HepG2 (cell line): Measurements from ENCODE around the gene SLC16A4. TPM values are rescaled to one million over a fixed set of nuclear protein-coding genes. Genes with fewer than 3 reads are reported as not detected.
A peak's percentile ranks its signal among the peaks of the same experiment; 100 is the strongest.

ENCODE experiments used
- ATAC-seq: fragments of 200-7000 bp; cut with Tn5 transposase; 3 replicates; pipeline ENCODE4 v1.9.1; 2020; ENCODE audit warnings: mild to moderate bottlenecking, moderate library complexity
- Bru-seq: library from RNA; stranded (reverse); fragments of 400-500 nt; gene quantifications from one replicate; lab custom pipeline; 2021; lab: Mats Ljungman, UMichigan
- BruChase-seq, 2 experiments: library from RNA; stranded (reverse); fragments of 400-500 nt; gene quantifications; one replicate each; lab custom pipeline; 2021; lab: Mats Ljungman, UMichigan
- BruUV-seq: library from RNA; stranded (reverse); fragments of 400-500 nt; replicated peaks from 2 replicates; lab custom pipeline; 2021; lab: Mats Ljungman, UMichigan
- CTCF ChIA-PET: fragments of 300-600 bp; formaldehyde crosslinking; extraction: SDS; loops from one replicate; lab custom pipeline; 2021; ENCODE audit warnings: low total read pairs, inconsistent platforms, low intra/inter-chr PET ratio; lab: Yijun Ruan, JAX
- POLR2A ChIA-PET: fragments of 350-600 bp; sonication (Branson Sonifier 250); formaldehyde crosslinking; loops from one replicate; lab custom pipeline; 2020; ENCODE audit warnings: antibody characterized with exemption, inconsistent platforms; lab: Yijun Ruan, JAX
- DNase-seq: peaks from one replicate; pipeline ENCODE4 v3.0.0-alpha.2; 2015; ENCODE audit warnings: low spot score
- FAIRE-seq: peaks from 3 replicates; lab custom pipeline; 2011; peaks lifted over from hg19 to GRCh38; lab: Jason Lieb, UNC
- H2AFZ ChIP-seq: one replicate; pipeline ENCODE4 v1.6.1; 2011; ENCODE audit warnings: low read length, inconsistent platforms
- H3K27ac ChIP-seq: fragments of 300-600 bp; 3 replicates; pipeline ENCODE4 v1.8.0; 2011; ENCODE audit warnings: mixed run types, mild to moderate bottlenecking, mixed read lengths, low read length, inconsistent platforms; ENCODE audit not compliant: insufficient read depth; ENCODE audit errors: extremely low read length
- H3K27me3 ChIP-seq, 2 experiments: fragments of 200-600 bp in 1 of 2; 2 replicates in 1 of 2; 3 replicates in 1 of 2; pipeline versions ENCODE4 v1.6.0 to v1.8.0; 2011; ENCODE audit warnings: low read length in 2 of 2, mild to moderate bottlenecking in 2 of 2, moderate library complexity in 2 of 2, inconsistent platforms in 1 of 2; ENCODE audit not compliant: insufficient read depth in 2 of 2, control insufficient read depth in 1 of 2
- H3K36me3 ChIP-seq, 2 experiments: fragments of 200-600 bp in 1 of 2; replicated peaks in 1 of 2; 2 replicates in 1 of 2; 3 replicates in 1 of 2; pipeline versions ENCODE4 v1.5.1 to v1.8.0; 2011; ENCODE audit warnings: low read length in 2 of 2, inconsistent platforms in 1 of 2; ENCODE audit not compliant: insufficient read depth in 2 of 2, control insufficient read depth in 1 of 2
- H3K4me1 ChIP-seq: 2 replicates; pipeline ENCODE4 v1.5.1; 2012; ENCODE audit warnings: low read length, inconsistent platforms; ENCODE audit not compliant: insufficient read depth
- H3K4me2 ChIP-seq: 2 replicates; pipeline ENCODE4 v1.6.0; 2011; ENCODE audit warnings: low read depth, low read length, inconsistent platforms
- H3K4me3 ChIP-seq, 3 experiments: fragments of 200-600 bp in 1 of 3; sonication (generic), shearing (Covaris generic) in 1 of 3; replicated peaks in 1 of 3; 2 replicates each; pipeline ENCODE4 v1.5.1; 2011 to 2016; ENCODE audit warnings: low read length in 3 of 3, inconsistent platforms in 2 of 3, low read depth in 2 of 3, mild to moderate bottlenecking in 2 of 3, control low read depth in 1 of 3, mixed read lengths in 1 of 3; ENCODE audit not compliant: insufficient read depth in 1 of 3
- H3K79me2 ChIP-seq: one replicate; pipeline ENCODE4 v1.6.1; 2011; ENCODE audit warnings: low read length, inconsistent platforms; ENCODE audit not compliant: insufficient read depth
- H3K9ac ChIP-seq: 2 replicates; pipeline ENCODE4 v1.6.0; 2011; ENCODE audit warnings: mild to moderate bottlenecking, low read depth, low read length, inconsistent platforms; ENCODE audit not compliant: insufficient read depth
- H3K9me3 ChIP-seq: 2 replicates; pipeline ENCODE4 v1.5.1; 2012; ENCODE audit warnings: mild to moderate bottlenecking, low read length
- H4K20me1 ChIP-seq: 2 replicates; pipeline ENCODE4 v1.6.0; 2011; ENCODE audit warnings: inconsistent platforms, mild to moderate bottlenecking, low read length, moderate library complexity; ENCODE audit not compliant: insufficient read depth
- AHDC1 ChIP-seq: sonication (generic); formaldehyde crosslinking; IDR thresholded peaks from 2 replicates; pipeline ENCODE4 v1.5.1; 2020; ENCODE audit warnings: mild to moderate bottlenecking, missing genetic modification reagents, borderline replicate concordance
- BCL6 ChIP-seq: IDR thresholded peaks from 2 replicates; pipeline ENCODE4 v1.6.1; 2016; ENCODE audit warnings: missing genetic modification reagents, missing compliant biosample characterization
- GLMP ChIP-seq: sonication (generic); formaldehyde crosslinking; IDR thresholded peaks from 2 replicates; pipeline ENCODE4 v1.9.0; 2021; ENCODE audit warnings: missing genetic modification reagents, mild to moderate bottlenecking, borderline replicate concordance
- HNF4A ChIP-seq: sonication (generic); formaldehyde crosslinking; IDR thresholded peaks from 2 replicates; pipeline ENCODE4 v1.4.0; 2020; ENCODE audit warnings: missing genetic modification reagents
- PCBP2 ChIP-seq: fragments of 200-400 bp; formaldehyde crosslinking; optimal IDR thresholded peaks from 2 replicates; pipeline ENCODE3; 2018; ENCODE audit warnings: low read length, low read depth; ENCODE audit not compliant: poor library complexity, severe bottlenecking
- PHF21A ChIP-seq: sonication (generic); formaldehyde crosslinking; IDR thresholded peaks from 2 replicates; pipeline ENCODE4 v1.5.0; 2020; ENCODE audit warnings: mild to moderate bottlenecking, missing genetic modification reagents
- POLR2AphosphoS2 ChIP-seq: IDR thresholded peaks from 2 replicates; pipeline ENCODE4 v1.6.1; 2011; ENCODE audit warnings: low read depth, low read length, improper control_type of control experiment
- TBL1XR1 ChIP-seq: fragments of 150-350 bp; IDR thresholded peaks from 2 replicates; pipeline ENCODE4 v1.6.1; 2014; ENCODE audit warnings: borderline replicate concordance, low read length; ENCODE audit not compliant: partially characterized antibody
- THYN1 ChIP-seq: sonication (generic); formaldehyde crosslinking; IDR thresholded peaks from 2 replicates; pipeline ENCODE4 v1.8.1; 2023; ENCODE audit warnings: low read depth, mild to moderate bottlenecking, moderate library complexity, missing genetic modification reagents, borderline replicate concordance
- ZFP41 ChIP-seq: sonication (generic); formaldehyde crosslinking; IDR thresholded peaks from 2 replicates; pipeline ENCODE4 v1.4.0; 2020; ENCODE audit warnings: mild to moderate bottlenecking, missing genetic modification reagents, borderline replicate concordance
- ZNF343 ChIP-seq: sonication (generic); formaldehyde crosslinking; IDR thresholded peaks from 2 replicates; pipeline ENCODE4 v1.4.0; 2020; ENCODE audit warnings: mild to moderate bottlenecking, missing genetic modification reagents
- ZNF484 ChIP-seq: sonication (generic); formaldehyde crosslinking; IDR thresholded peaks from 2 replicates; pipeline ENCODE4 v1.5.1; 2020; ENCODE audit warnings: mild to moderate bottlenecking, low read depth, missing genetic modification reagents, borderline replicate concordance
- WGBS: methylation state at CpG from one replicate; pipeline ENCODE4 v1.1.6; 2017; ENCODE audit warnings: low lambda C conversion rate; 5-methylcytosine and 5-hydroxymethylcytosine counted together
- in situ Hi-C: cut with HindIII; loops from 2 replicates; pipeline ENCODE4 v1.10.0; 2017; ENCODE audit warnings: low pct_unique_long_range_greater_than_20kb; ENCODE audit not compliant: extremely low pct_ligation_motif_present
- intact Hi-C: fragments of 100-400 bp; cut with micrococcal nuclease; formaldehyde crosslinking; loops from one replicate; pipeline ENCODE4 v1.10.0; 2022; ENCODE audit not compliant: unreplicated experiment
- long read RNA-seq, 2 experiments: library from RNA in 1 of 2; library from polyadenylated mRNA in 1 of 2; stranded (forward) in 1 of 2; unstranded in 1 of 2; transcript quantifications; one replicate each; pipeline ENCODE4 v2.0.0, GENCODE V29; 2019 to 2022
- polyA minus RNA-seq, 3 experiments: library from RNA; depleted of rRNA, polyadenylated mRNA; stranded (reverse); fragments of >200 nt; gene quantifications; 2 replicates each; pipeline ENCODE4 v1.2.3, GENCODE V29; 2011; ENCODE audit warnings: low replicate concordance in 1 of 3
- polyA plus RNA-seq, 8 experiments: library from polyadenylated mRNA; depleted of rRNA in 3 of 8; stranded (reverse) in 7 of 8; unstranded in 1 of 8; fragments of >200 nt; fragmentation: Illumina TruSeq in 4 of 8; extraction: Trizol in 4 of 8; gene quantifications; 2 replicates each; pipeline versions ENCODE4 v1.2.1 to v1.2.3, GENCODE V29; 2011 to 2016; ENCODE audit warnings: low read depth in 4 of 8, missing spikeins in 1 of 8, mixed read lengths in 1 of 8; ENCODE audit not compliant: insufficient read depth in 1 of 8
- total RNA-seq, 5 experiments: library from RNA; depleted of rRNA; stranded (reverse); fragments of >200 nt; fragmentation: Illumina TruSeq; extraction: Trizol; gene quantifications; 2 replicates each; pipeline ENCODE4 v1.2.3, GENCODE V29; 2016; ENCODE audit warnings: low read depth in 1 of 5

The SLC16A4 gene
- total RNA-seq (2016; rRNA removed; fragmentation: Illumina TruSeq; extraction: Trizol) (0.60 and 1.1 TPM in 2 replicates), polyA plus RNA-seq (2011; rRNA removed) (1.5 and 1.6 TPM in 2 replicates), polyA minus RNA-seq (2011; rRNA and poly(A)+ RNA removed; ENCODE audit: low replicate concordance) (0.54 and 2.2 TPM in 2 replicates), Bru-seq, nascent RNA (percentile 34 among the genes with signal in this experiment), BruChase-seq, experiment 1, labeled RNA remaining after a 6-hour chase (percentile 39 among the genes with signal in this experiment), BruChase-seq, experiment 2, labeled RNA remaining after a 2-hour chase (percentile 40 among the genes with signal in this experiment)
- 0.20 and 0.26 TPM in 2 replicates for total RNA-seq (2016; cell fraction: cytosol; rRNA removed; fragmentation: Illumina TruSeq; extraction: Trizol; ENCODE audit: low read depth)
- 0.49 and 0.63 TPM in 2 replicates for total RNA-seq (2016; cell fraction: insoluble cytoplasmic fraction; rRNA removed; fragmentation: Illumina TruSeq; extraction: Trizol)
- 0.68 and 0.83 TPM in 2 replicates for total RNA-seq (2016; cell fraction: membrane; rRNA removed; fragmentation: Illumina TruSeq; extraction: Trizol)
- 0.72 and 1.0 TPM in 2 replicates for total RNA-seq (2016; cell fraction: nucleus; rRNA removed; fragmentation: Illumina TruSeq; extraction: Trizol)
- 0.63 and 1.4 TPM in 2 replicates for polyA plus RNA-seq (2011; cell fraction: cytosol; rRNA removed)
- polyA plus RNA-seq (2011; cell fraction: nucleus; rRNA removed) = 0.55 and 0.80 TPM in 2 replicates
- 0.76 and 1.2 TPM in 2 replicates for polyA plus RNA-seq (2012)
- polyA plus RNA-seq (2016; cell fraction: cytosol; fragmentation: Illumina TruSeq; extraction: Trizol; ENCODE audit: low read depth) = 0.19 and 0.45 TPM in 2 replicates
- polyA plus RNA-seq (2016; cell fraction: insoluble cytoplasmic fraction; fragmentation: Illumina TruSeq; extraction: Trizol; ENCODE audit: low read depth) = 0.30 and 0.36 TPM in 2 replicates
- 0.24 and 0.27 TPM in 2 replicates for polyA plus RNA-seq (2016; cell fraction: membrane; fragmentation: Illumina TruSeq; extraction: Trizol; ENCODE audit: low read depth)
- 0.74 and 0.92 TPM in 2 replicates for polyA plus RNA-seq (2016; cell fraction: nucleus; fragmentation: Illumina TruSeq; extraction: Trizol; ENCODE audit: insufficient read depth, low read depth)
- polyA minus RNA-seq (2011; cell fraction: cytosol; rRNA and poly(A)+ RNA removed) = 1.6 and 1.7 TPM in 2 replicates
- 0.77 and 0.99 TPM in 2 replicates for polyA minus RNA-seq (2011; cell fraction: nucleus; rRNA and poly(A)+ RNA removed)
- long read RNA-seq, experiment 1, partial matches to known transcripts = 0 of 3 reads
- long read RNA-seq, experiment 1, other reads (novel, unspliced or antisense) = 3 of 3 reads
- long read RNA-seq, experiment 2 = 0 reads

- FAIRE-seq (peak; percentile 85), DNase-seq (peak; percentile 76), ATAC-seq (peak; percentile 78)
- H3K4me1 ChIP-seq = peaks cover 39% of the 10 kb centered on the region
- POLR2A ChIA-PET = no interaction called here
- H3K9ac ChIP-seq = no peak within 1 kb of the TSS
- H3K36me3 ChIP-seq = peaks cover 0 to 11% of the 10 kb centered on the region in 2 experiments; a peak in 1 of 5 replicates
- H3K27me3 ChIP-seq = no peaks in the 10 kb centered on the region
- 13% methylated on average over 8 of the region's 8 CpGs for WGBS
- no peaks in the 10 kb centered on the region for H4K20me1 ChIP-seq
- CTCF ChIA-PET = no interaction called here
- no peak within 1 kb of the TSS for H2AFZ ChIP-seq
- no peaks in the 10 kb centered on the region for H3K9me3 ChIP-seq
- no TSS peak for BruUV-seq
- intact Hi-C loops = loop anchor here (5.0 kb wide), 2 partner anchors 38 to 53 kb away; partner anchors contain the start of gene RBM15
- H3K27ac ChIP-seq = peak within 1 kb of the TSS; percentile 19
- in situ Hi-C loops = no loop called here
- no peaks in the 10 kb centered on the region for H3K79me2 ChIP-seq
- H3K4me3 ChIP-seq = 0 out of 6 replicates have a peak within 1 kb of the TSS, but pooled peaks of 1 of the 3 experiments have one; percentile 0
- H3K4me2 ChIP-seq = peak within 1 kb of the TSS; percentile 50
- TF ChIP-seq ZNF484 (CRISPR knock-in tag) (no peak), ZFP41 (no peak), PCBP2 (no peak), GLMP (CRISPR knock-in tag) (no peak), AHDC1 (CRISPR knock-in tag) (no peak), ZNF343 (no peak), TBL1XR1 (no peak), POLR2AphosphoS2 (no peak), HNF4A (CRISPR knock-in tag) (peak; percentile 36; the same call in 1 of the 2 replicates), PHF21A (peak; percentile 52; the same call in 1 of the 2 replicates), THYN1 (no peak), BCL6 (0 out of 2 replicates have a peak, but pooled peaks have one; percentile 8)
Measured at GRCh38 chr1:110390692-110391245, at the start of gene SLC16A4. Gene SLC16A4 (minus strand): TSS chr1:110391026. CDS start chr1:110389323, 1,703 bp downstream.
